ENCODE measurements around the gene ACLY.

DNA sequence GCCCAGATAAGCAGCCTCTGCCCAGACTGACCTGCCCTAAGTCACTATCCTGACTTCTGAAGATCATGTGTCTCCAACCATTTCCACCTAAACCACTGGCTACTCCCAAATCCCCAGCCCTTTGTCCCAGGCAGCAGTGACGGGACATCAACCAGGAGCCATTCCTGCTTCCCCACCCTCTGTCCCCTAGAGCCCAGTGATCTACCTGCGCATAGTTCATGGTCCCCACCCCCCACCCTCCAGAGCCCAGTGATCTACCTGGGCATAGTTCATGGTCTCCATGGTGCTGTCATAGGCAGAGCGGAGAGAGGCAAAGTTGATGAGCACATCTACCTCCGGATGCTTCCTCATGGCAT lies 26.8 kb downstream of the ACLY start:
- TF ChIP-seq ZNF792 (tag by site-specific recombination; IDR thresholded peaks at IDR 0.05) (no peak), TCF7L2 (IDR thresholded peaks at IDR 0.05; ENCODE audit: borderline replicate concordance, low read depth, low read length) (no peak), ZNF558 (tag by site-specific recombination; IDR thresholded peaks at IDR 0.05) (no peak)
- TF ChIP-seq, protein P1, sequence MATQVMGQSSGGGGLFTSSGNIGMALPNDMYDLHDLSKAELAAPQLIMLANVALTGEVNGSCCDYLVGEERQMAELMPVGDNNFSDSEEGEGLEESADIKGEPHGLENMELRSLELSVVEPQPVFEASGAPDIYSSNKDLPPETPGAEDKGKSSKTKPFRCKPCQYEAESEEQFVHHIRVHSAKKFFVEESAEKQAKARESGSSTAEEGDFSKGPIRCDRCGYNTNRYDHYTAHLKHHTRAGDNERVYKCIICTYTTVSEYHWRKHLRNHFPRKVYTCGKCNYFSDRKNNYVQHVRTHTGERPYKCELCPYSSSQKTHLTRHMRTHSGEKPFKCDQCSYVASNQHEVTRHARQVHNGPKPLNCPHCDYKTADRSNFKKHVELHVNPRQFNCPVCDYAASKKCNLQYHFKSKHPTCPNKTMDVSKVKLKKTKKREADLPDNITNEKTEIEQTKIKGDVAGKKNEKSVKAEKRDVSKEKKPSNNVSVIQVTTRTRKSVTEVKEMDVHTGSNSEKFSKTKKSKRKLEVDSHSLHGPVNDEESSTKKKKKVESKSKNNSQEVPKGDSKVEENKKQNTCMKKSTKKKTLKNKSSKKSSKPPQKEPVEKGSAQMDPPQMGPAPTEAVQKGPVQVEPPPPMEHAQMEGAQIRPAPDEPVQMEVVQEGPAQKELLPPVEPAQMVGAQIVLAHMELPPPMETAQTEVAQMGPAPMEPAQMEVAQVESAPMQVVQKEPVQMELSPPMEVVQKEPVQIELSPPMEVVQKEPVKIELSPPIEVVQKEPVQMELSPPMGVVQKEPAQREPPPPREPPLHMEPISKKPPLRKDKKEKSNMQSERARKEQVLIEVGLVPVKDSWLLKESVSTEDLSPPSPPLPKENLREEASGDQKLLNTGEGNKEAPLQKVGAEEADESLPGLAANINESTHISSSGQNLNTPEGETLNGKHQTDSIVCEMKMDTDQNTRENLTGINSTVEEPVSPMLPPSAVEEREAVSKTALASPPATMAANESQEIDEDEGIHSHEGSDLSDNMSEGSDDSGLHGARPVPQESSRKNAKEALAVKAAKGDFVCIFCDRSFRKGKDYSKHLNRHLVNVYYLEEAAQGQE (tag by site-specific recombination; IDR thresholded peaks at IDR 0.05), result no peak

Measured in HEK293 (cell line).